A673 (cell line): ENCODE measurements around the gene TCTN1. TPM values are rescaled to one million over a fixed set of nuclear protein-coding genes. Genes with fewer than 3 reads are reported as not detected.

Experiments used
- BruUV-seq: library from RNA; stranded (reverse); fragments of 400-500 nt; replicated peaks from 2 replicates; lab custom pipeline; 2021; lab: Mats Ljungman, UMichigan
- CTCF ChIA-PET: fragments of 300-600 bp; sonication (Branson Sonifier 250); formaldehyde crosslinking; loops from one replicate; lab custom pipeline; 2022; ENCODE audit warnings: antibody characterized with exemption; lab: Charles Lee
- POLR2A ChIA-PET: fragments of 300-600 bp; sonication (Branson Sonifier 250); formaldehyde crosslinking; loops from one replicate; lab custom pipeline; 2022; ENCODE audit warnings: antibody characterized with exemption; ENCODE audit not compliant: low non-redundant PET; lab: Charles Lee
- DNase-seq: peaks from one replicate; pipeline ENCODE4 v3.0.0-alpha.2; 2015; ENCODE audit warnings: low spot score
- H3K27ac ChIP-seq: fragments of 200-600 bp; sonication (generic); 2 replicates; pipeline ENCODE4 v1.5.1; 2016; ENCODE audit warnings: mixed run types, low read depth, mild to moderate bottlenecking, mixed read lengths, antibody characterized with exemption, low read length; ENCODE audit not compliant: poor library complexity, severe bottlenecking
- H3K27me3 ChIP-seq: fragments of 200-600 bp; sonication (generic); replicated peaks from 2 replicates; pipeline ENCODE4 v1.6.1; 2017; ENCODE audit warnings: mixed run types, low read depth, mild to moderate bottlenecking, mixed read lengths, antibody characterized with exemption, low read length; ENCODE audit not compliant: insufficient read depth, poor library complexity
- H3K36me3 ChIP-seq: fragments of 200-600 bp; sonication (generic); 2 replicates; pipeline ENCODE4 v1.6.1; 2016; ENCODE audit warnings: mixed run types, mild to moderate bottlenecking, mixed read lengths, antibody characterized with exemption, low read length; ENCODE audit not compliant: insufficient read depth, poor library complexity, severe bottlenecking
- H3K4me1 ChIP-seq: fragments of 200-600 bp; sonication (generic); 2 replicates; pipeline ENCODE4 v1.6.1; 2017; ENCODE audit warnings: mixed run types, mild to moderate bottlenecking, mixed read lengths, antibody characterized with exemption, low read length; ENCODE audit not compliant: insufficient read depth, poor library complexity, severe bottlenecking
- H3K4me3 ChIP-seq: fragments of 200-600 bp; sonication (generic); 2 replicates; pipeline ENCODE4 v1.5.1; 2016; ENCODE audit warnings: low read depth, mixed run types, mild to moderate bottlenecking, mixed read lengths, low read length; ENCODE audit not compliant: poor library complexity, severe bottlenecking
- H3K9me3 ChIP-seq: fragments of 200-600 bp; sonication (generic); 2 replicates; pipeline ENCODE4 v1.6.1; 2016; ENCODE audit warnings: mixed run types, low read depth, mild to moderate bottlenecking, mixed read lengths, antibody characterized with exemption, low read length; ENCODE audit not compliant: poor library complexity, severe bottlenecking
- EZH2 ChIP-seq: fragments of 200-600 bp; sonication (generic); IDR thresholded peaks from 2 replicates; pipeline ENCODE4 v1.6.1; 2017; ENCODE audit warnings: borderline replicate concordance, low read depth, mild to moderate bottlenecking, mixed read lengths, antibody characterized with exemption, low read length; ENCODE audit not compliant: poor library complexity, severe bottlenecking
- intact Hi-C: fragments of 100-400 bp; cut with micrococcal nuclease; formaldehyde crosslinking; loops from one replicate; pipeline ENCODE4 v1.10.0; 2022; ENCODE audit not compliant: unreplicated experiment
- total RNA-seq: library from RNA; stranded (reverse); gene quantifications from 2 replicates; pipeline ENCODE4 v1.2.3, GENCODE V29; 2021
- TF ChIP-seq, protein P1 (sequence below): fragments of 300-800, 200-600 bp; sonication (generic); conservative IDR thresholded peaks from 2 replicates; pipeline ENCODE4 v1.5.1; 2017; ENCODE audit warnings: low read depth, mild to moderate bottlenecking, antibody characterized with exemption, low read length, moderate library complexity, mixed read lengths

TCTN1 gene
- total RNA-seq, 1 experiment from 2014 or later = 38.8 TPM

DNA sequence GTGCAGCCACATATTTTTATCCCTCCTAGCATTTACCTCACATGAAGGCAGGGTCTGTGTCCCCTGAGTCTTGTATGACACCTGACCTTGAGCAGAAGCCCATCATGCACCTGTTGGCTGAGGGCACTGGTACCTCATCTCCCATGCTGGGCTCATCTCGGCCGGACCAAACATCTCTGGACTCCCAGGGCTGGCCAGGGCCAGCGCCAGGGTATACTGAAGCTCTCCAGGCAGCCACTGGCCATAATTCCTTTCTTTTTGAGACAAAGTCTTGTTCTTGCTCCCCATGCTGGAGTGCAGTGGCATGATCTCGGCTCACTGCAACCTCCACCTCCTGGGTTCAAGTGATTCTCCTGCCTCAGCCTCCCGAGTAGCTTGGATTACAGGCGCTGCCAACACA lies 53.0 kb downstream of the TCTN1 start:
- Histone ChIP-seq H3K9me3 (no peaks in the 10 kb centered on the region), H3K36me3 (no peaks in the 10 kb centered on the region), H3K27ac (no peak overlapping the region), H3K4me1 (no peaks in the 10 kb centered on the region), H3K4me3 (no peak overlapping the region), H3K27me3 (no peaks in the 10 kb centered on the region)
- BruUV-seq = no TSS peak
- CTCF ChIA-PET = no interaction called here
- TF ChIP-seq, protein P1, sequence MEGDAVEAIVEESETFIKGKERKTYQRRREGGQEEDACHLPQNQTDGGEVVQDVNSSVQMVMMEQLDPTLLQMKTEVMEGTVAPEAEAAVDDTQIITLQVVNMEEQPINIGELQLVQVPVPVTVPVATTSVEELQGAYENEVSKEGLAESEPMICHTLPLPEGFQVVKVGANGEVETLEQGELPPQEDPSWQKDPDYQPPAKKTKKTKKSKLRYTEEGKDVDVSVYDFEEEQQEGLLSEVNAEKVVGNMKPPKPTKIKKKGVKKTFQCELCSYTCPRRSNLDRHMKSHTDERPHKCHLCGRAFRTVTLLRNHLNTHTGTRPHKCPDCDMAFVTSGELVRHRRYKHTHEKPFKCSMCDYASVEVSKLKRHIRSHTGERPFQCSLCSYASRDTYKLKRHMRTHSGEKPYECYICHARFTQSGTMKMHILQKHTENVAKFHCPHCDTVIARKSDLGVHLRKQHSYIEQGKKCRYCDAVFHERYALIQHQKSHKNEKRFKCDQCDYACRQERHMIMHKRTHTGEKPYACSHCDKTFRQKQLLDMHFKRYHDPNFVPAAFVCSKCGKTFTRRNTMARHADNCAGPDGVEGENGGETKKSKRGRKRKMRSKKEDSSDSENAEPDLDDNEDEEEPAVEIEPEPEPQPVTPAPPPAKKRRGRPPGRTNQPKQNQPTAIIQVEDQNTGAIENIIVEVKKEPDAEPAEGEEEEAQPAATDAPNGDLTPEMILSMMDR = no peak
- TF ChIP-seq EZH2 = no peak
- POLR2A ChIA-PET = no interaction called here
- DNase-seq = no peak
- intact Hi-C loops = no loop called here

GRCh38 chr12:110667671-110668070 lies 53.7 kb downstream of the TCTN1 start:
- Histone ChIP-seq H3K9me3 (no peaks in the 10 kb centered on the region), H3K36me3 (no peaks in the 10 kb centered on the region), H3K4me3 (no peak overlapping the region), H3K27me3 (no peaks in the 10 kb centered on the region), H3K27ac (no peak overlapping the region), H3K4me1 (no peaks in the 10 kb centered on the region)
- intact Hi-C loops = no loop called here
- BruUV-seq = no TSS peak
- POLR2A ChIA-PET = no interaction called here
- CTCF ChIA-PET = no interaction called here
- no peak for TF ChIP-seq EZH2
- TF ChIP-seq, protein P1 = no peak
- DNase-seq = no peak

DNA sequence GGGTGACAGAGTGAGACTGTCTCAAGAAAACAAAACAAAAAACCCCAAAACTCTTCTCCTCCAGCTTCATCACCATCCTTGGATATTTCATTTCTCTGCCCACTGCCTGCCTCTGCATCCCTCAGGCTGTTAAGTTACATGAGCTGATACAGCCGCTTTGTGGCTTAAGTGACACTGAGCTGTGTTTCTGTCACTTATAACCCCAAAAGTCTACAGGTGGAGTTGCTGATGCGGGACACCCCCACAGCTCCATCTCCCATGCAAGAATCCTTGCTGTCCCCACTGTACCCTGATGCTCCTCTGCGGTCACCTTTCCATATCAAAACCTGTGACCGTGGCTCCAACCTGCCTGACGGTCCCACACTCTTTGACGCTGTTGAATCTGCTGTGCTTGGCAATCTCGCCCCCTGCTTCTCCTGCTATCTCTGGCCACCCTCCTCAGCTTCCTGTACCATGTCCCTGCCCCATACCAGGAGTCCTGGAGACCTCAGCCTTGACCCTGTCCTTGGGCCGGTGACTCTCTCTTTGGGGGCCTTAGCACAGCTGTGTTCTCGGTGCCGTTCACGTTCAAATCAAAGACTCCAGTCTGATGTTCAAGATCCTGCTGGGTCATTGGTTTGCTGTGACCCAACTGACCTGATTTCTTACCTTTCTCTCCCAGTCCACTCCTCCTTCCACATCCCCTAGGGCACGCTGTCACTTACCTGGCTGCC lies 54.7 kb downstream of the TCTN1 start:
- Histone ChIP-seq H3K27me3 (no peaks in the 10 kb centered on the region), H3K9me3 (no peaks in the 10 kb centered on the region), H3K27ac (no peak overlapping the region), H3K4me1 (no peaks in the 10 kb centered on the region), H3K36me3 (no peaks in the 10 kb centered on the region), H3K4me3 (no peak overlapping the region)
- intact Hi-C loops = no loop called here
- DNase-seq = no peak
- TF ChIP-seq, protein P1 = no peak
- TF ChIP-seq EZH2 = no peak
- POLR2A ChIA-PET = no interaction called here
- BruUV-seq = no TSS peak
- CTCF ChIA-PET = no interaction called here
